HepG2 (cell line): ENCODE measurements around the gene NSMF. TPM values are rescaled to one million over a fixed set of nuclear protein-coding genes. Genes with fewer than 3 reads are reported as not detected.

Experiments
- ATAC-seq: fragments of 200-7000 bp; cut with Tn5 transposase; 3 replicates; pipeline ENCODE4 v1.9.1; 2020; ENCODE audit warnings: mild to moderate bottlenecking, moderate library complexity
- BruUV-seq: library from RNA; stranded (reverse); fragments of 400-500 nt; replicated peaks from 2 replicates; lab custom pipeline; 2021; lab: Mats Ljungman, UMichigan
- CTCF ChIA-PET: fragments of 300-600 bp; formaldehyde crosslinking; extraction: SDS; loops from one replicate; lab custom pipeline; 2021; ENCODE audit warnings: low total read pairs, inconsistent platforms, low intra/inter-chr PET ratio; lab: Yijun Ruan, JAX
- POLR2A ChIA-PET: fragments of 350-600 bp; sonication (Branson Sonifier 250); formaldehyde crosslinking; loops from one replicate; lab custom pipeline; 2020; ENCODE audit warnings: antibody characterized with exemption, inconsistent platforms; lab: Yijun Ruan, JAX
- DNase-seq: peaks from one replicate; pipeline ENCODE4 v3.0.0-alpha.2; 2015; ENCODE audit warnings: low spot score
- FAIRE-seq: peaks from 3 replicates; lab custom pipeline; 2011; peaks lifted over from hg19 to GRCh38; lab: Jason Lieb, UNC
- H2AFZ ChIP-seq: one replicate; pipeline ENCODE4 v1.6.1; 2011; ENCODE audit warnings: low read length, inconsistent platforms
- H3K27ac ChIP-seq: fragments of 300-600 bp; 3 replicates; pipeline ENCODE4 v1.8.0; 2011; ENCODE audit warnings: mixed run types, mild to moderate bottlenecking, mixed read lengths, low read length, inconsistent platforms; ENCODE audit not compliant: insufficient read depth; ENCODE audit errors: extremely low read length
- H3K27me3 ChIP-seq, 2 experiments: fragments of 200-600 bp in 1 of 2; 2 replicates in 1 of 2; 3 replicates in 1 of 2; pipeline versions ENCODE4 v1.6.0 to v1.8.0; 2011; ENCODE audit warnings: low read length in 2 of 2, mild to moderate bottlenecking in 2 of 2, moderate library complexity in 2 of 2, inconsistent platforms in 1 of 2; ENCODE audit not compliant: insufficient read depth in 2 of 2, control insufficient read depth in 1 of 2
- H3K36me3 ChIP-seq, 2 experiments: fragments of 200-600 bp in 1 of 2; replicated peaks in 1 of 2; 2 replicates in 1 of 2; 3 replicates in 1 of 2; pipeline versions ENCODE4 v1.5.1 to v1.8.0; 2011; ENCODE audit warnings: low read length in 2 of 2, inconsistent platforms in 1 of 2; ENCODE audit not compliant: insufficient read depth in 2 of 2, control insufficient read depth in 1 of 2
- H3K4me1 ChIP-seq: 2 replicates; pipeline ENCODE4 v1.5.1; 2012; ENCODE audit warnings: low read length, inconsistent platforms; ENCODE audit not compliant: insufficient read depth
- H3K4me2 ChIP-seq: 2 replicates; pipeline ENCODE4 v1.6.0; 2011; ENCODE audit warnings: low read depth, low read length, inconsistent platforms
- H3K4me3 ChIP-seq, 3 experiments: fragments of 200-600 bp in 1 of 3; sonication (generic), shearing (Covaris generic) in 1 of 3; replicated peaks in 1 of 3; 2 replicates each; pipeline ENCODE4 v1.5.1; 2011 to 2016; ENCODE audit warnings: low read length in 3 of 3, inconsistent platforms in 2 of 3, low read depth in 2 of 3, mild to moderate bottlenecking in 2 of 3, control low read depth in 1 of 3, mixed read lengths in 1 of 3; ENCODE audit not compliant: insufficient read depth in 1 of 3
- H3K79me2 ChIP-seq: one replicate; pipeline ENCODE4 v1.6.1; 2011; ENCODE audit warnings: low read length, inconsistent platforms; ENCODE audit not compliant: insufficient read depth
- H3K9ac ChIP-seq: 2 replicates; pipeline ENCODE4 v1.6.0; 2011; ENCODE audit warnings: mild to moderate bottlenecking, low read depth, low read length, inconsistent platforms; ENCODE audit not compliant: insufficient read depth
- H3K9me3 ChIP-seq: 2 replicates; pipeline ENCODE4 v1.5.1; 2012; ENCODE audit warnings: mild to moderate bottlenecking, low read length
- H4K20me1 ChIP-seq: 2 replicates; pipeline ENCODE4 v1.6.0; 2011; ENCODE audit warnings: inconsistent platforms, mild to moderate bottlenecking, low read length, moderate library complexity; ENCODE audit not compliant: insufficient read depth
- ARNT2 ChIP-seq: sonication (generic); formaldehyde crosslinking; IDR thresholded peaks from 2 replicates; pipeline ENCODE4 v1.8.0; 2022; ENCODE audit warnings: mild to moderate bottlenecking, low read depth, missing genetic modification reagents, moderate library complexity
- CHD2 ChIP-seq: IDR thresholded peaks from 2 replicates; pipeline ENCODE4 v1.6.1; 2011; ENCODE audit warnings: low read depth, low read length, improper control_type of control experiment
- CSRNP2 ChIP-seq: sonication (generic); formaldehyde crosslinking; conservative IDR thresholded peaks from 2 replicates; pipeline ENCODE4 v1.8.0; 2022; ENCODE audit warnings: low read depth, missing genetic modification reagents
- FIP1L1 ChIP-seq: fragments of 200-400 bp; formaldehyde crosslinking; IDR thresholded peaks from 2 replicates; pipeline ENCODE4 v1.6.1; 2018; ENCODE audit warnings: low read depth, mild to moderate bottlenecking, low read length, moderate library complexity, borderline replicate concordance; ENCODE audit not compliant: insufficient read depth
- MLXIP ChIP-seq: sonication (generic); formaldehyde crosslinking; IDR thresholded peaks from 2 replicates; pipeline ENCODE4 v1.9.0; 2021; ENCODE audit warnings: missing genetic modification reagents, borderline replicate concordance
- NPAS2 ChIP-seq: sonication (generic); formaldehyde crosslinking; IDR thresholded peaks from 2 replicates; pipeline ENCODE4 v1.8.0; 2022; ENCODE audit warnings: mild to moderate bottlenecking, missing genetic modification reagents, borderline replicate concordance
- RBAK ChIP-seq: sonication (generic); formaldehyde crosslinking; IDR thresholded peaks from 2 replicates; pipeline ENCODE4 v1.5.1; 2020; ENCODE audit warnings: mild to moderate bottlenecking, missing genetic modification reagents
- RBFOX2 ChIP-seq: fragments of 200-400 bp; formaldehyde crosslinking; IDR thresholded peaks from 2 replicates; pipeline ENCODE4 v1.6.1; 2017; ENCODE audit warnings: low read depth, mild to moderate bottlenecking, low read length
- REPIN1 ChIP-seq: sonication (generic); formaldehyde crosslinking; IDR thresholded peaks from 2 replicates; pipeline ENCODE4 v1.8.0; 2022; ENCODE audit warnings: missing genetic modification reagents, low read depth, mild to moderate bottlenecking, borderline replicate concordance
- TCF12 ChIP-seq, 2 experiments: fragments of 450-650 bp in 1 of 2; sonication (generic) in 1 of 2; formaldehyde crosslinking in 1 of 2; IDR thresholded peaks; 2 replicates each; pipeline versions ENCODE4 v1.6.1 to v1.8.0; 2017 to 2022; ENCODE audit warnings: antibody characterized with exemption in 1 of 2, mild to moderate bottlenecking in 1 of 2, missing genetic modification reagents in 1 of 2, moderate library complexity in 1 of 2
- TFE3 ChIP-seq: IDR thresholded peaks from 2 replicates; pipeline ENCODE4 v1.6.1; 2016
- YEATS2 ChIP-seq: sonication (generic); formaldehyde crosslinking; IDR thresholded peaks from 2 replicates; pipeline ENCODE4 v1.4.0; 2020; ENCODE audit warnings: missing genetic modification reagents, borderline replicate concordance
- ZNF557 ChIP-seq: sonication (generic); formaldehyde crosslinking; IDR thresholded peaks from 2 replicates; pipeline ENCODE4 v1.4.0; 2020; ENCODE audit warnings: missing genetic modification reagents
- WGBS: methylation state at CpG from one replicate; pipeline ENCODE4 v1.1.6; 2017; ENCODE audit warnings: low lambda C conversion rate; 5-methylcytosine and 5-hydroxymethylcytosine counted together
- in situ Hi-C: cut with HindIII; loops from 2 replicates; pipeline ENCODE4 v1.10.0; 2017; ENCODE audit warnings: low pct_unique_long_range_greater_than_20kb; ENCODE audit not compliant: extremely low pct_ligation_motif_present
- intact Hi-C: fragments of 100-400 bp; cut with micrococcal nuclease; formaldehyde crosslinking; loops from one replicate; pipeline ENCODE4 v1.10.0; 2022; ENCODE audit not compliant: unreplicated experiment
- polyA plus RNA-seq, 8 experiments: library from polyadenylated mRNA; depleted of rRNA in 3 of 8; stranded (reverse) in 7 of 8; unstranded in 1 of 8; fragments of >200 nt; fragmentation: Illumina TruSeq in 4 of 8; extraction: Trizol in 4 of 8; gene quantifications; 2 replicates each; pipeline versions ENCODE4 v1.2.1 to v1.2.3, GENCODE V29; 2011 to 2016; ENCODE audit warnings: low read depth in 4 of 8, missing spikeins in 1 of 8, mixed read lengths in 1 of 8; ENCODE audit not compliant: insufficient read depth in 1 of 8
- total RNA-seq, 5 experiments: library from RNA; depleted of rRNA; stranded (reverse); fragments of >200 nt; fragmentation: Illumina TruSeq; extraction: Trizol; gene quantifications; 2 replicates each; pipeline ENCODE4 v1.2.3, GENCODE V29; 2016; ENCODE audit warnings: low read depth in 1 of 5
- TF ChIP-seq, protein P1 (sequence below): sonication (generic); formaldehyde crosslinking; IDR thresholded peaks from 2 replicates; pipeline ENCODE4 v1.8.0; 2023; ENCODE audit warnings: mild to moderate bottlenecking, missing genetic modification reagents

The NSMF gene
- total and polyA plus RNA-seq, 2 of the 13 experiments (the other 11 are each of a cell fraction or from before 2014, with no cell fraction given) = 44.3 to 183 TPM

- TF ChIP-seq TFE3 (CRISPR knock-in tag) (no peak), RBAK (CRISPR knock-in tag) (no peak)
Measured at GRCh38 chr9:137499858-137500661, 40.9 kb upstream of the NSMF start (continued).

- H4K20me1 ChIP-seq = no peaks in the 10 kb centered on the region
- peaks cover 4 to 15% of the 10 kb centered on the region in 2 experiments; a peak in 2 of 5 replicates for H3K27me3 ChIP-seq
- 0% methylated on average over 2 of the region's 16 CpGs for WGBS
- 0 out of 3 replicates have a peak, but pooled peaks have one; percentile 8 for ATAC-seq
- no peak overlapping the region for H2AFZ ChIP-seq
- no TSS peak for BruUV-seq
- in situ Hi-C loops = no loop called here
- H3K27ac ChIP-seq = no peak overlapping the region
- H3K9ac ChIP-seq = no peak overlapping the region
- no peaks in the 10 kb centered on the region for H3K9me3 ChIP-seq
- H3K79me2 ChIP-seq = no peaks in the 10 kb centered on the region
- H3K4me3 ChIP-seq = no peak overlapping the region
- CTCF ChIA-PET = no interaction called here
- H3K4me2 ChIP-seq = no peak overlapping the region
- POLR2A ChIA-PET = no interaction called here
- DNase-seq = no peak
- no peak for FAIRE-seq
- H3K4me1 ChIP-seq = no peaks in the 10 kb centered on the region
- intact Hi-C loops = no loop called here
- no peaks in the 10 kb centered on the region for H3K36me3 ChIP-seq
- no peak for TF ChIP-seq TCF12 (IDR thresholded peaks at IDR 0.05)
- TF ChIP-seq TCF12 (CRISPR knock-in tag; IDR thresholded peaks at IDR 0.05) = no peak
- no peak for TF ChIP-seq CHD2
- TF ChIP-seq REPIN1 (CRISPR knock-in tag) = no peak
- TF ChIP-seq NPAS2 (CRISPR knock-in tag) = no peak
- TF ChIP-seq CSRNP2 (CRISPR knock-in tag) = no peak
- no peak for TF ChIP-seq YEATS2 (CRISPR knock-in tag)
- TF ChIP-seq, protein P1, sequence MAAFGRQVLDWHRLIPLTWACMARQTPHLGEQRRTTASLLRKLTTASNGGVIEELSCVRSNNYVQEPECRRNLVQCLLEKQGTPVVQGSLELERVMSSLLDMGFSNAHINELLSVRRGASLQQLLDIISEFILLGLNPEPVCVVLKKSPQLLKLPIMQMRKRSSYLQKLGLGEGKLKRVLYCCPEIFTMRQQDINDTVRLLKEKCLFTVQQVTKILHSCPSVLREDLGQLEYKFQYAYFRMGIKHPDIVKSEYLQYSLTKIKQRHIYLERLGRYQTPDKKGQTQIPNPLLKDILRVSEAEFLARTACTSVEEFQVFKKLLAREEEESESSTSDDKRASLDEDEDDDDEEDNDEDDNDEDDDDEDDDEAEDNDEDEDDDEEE (CRISPR knock-in tag) = no peak
- TF ChIP-seq ZNF557 (CRISPR knock-in tag) = no peak
- TF ChIP-seq RBFOX2 = no peak
- no peak for TF ChIP-seq FIP1L1
- TF ChIP-seq ARNT2 (CRISPR knock-in tag) = no peak
- no peak for TF ChIP-seq MLXIP
Measured at GRCh38 chr9:137499416-137499815, 40.3 kb upstream of the NSMF start.
